ENCODE data around the gene DIDO1. TPM values are rescaled to one million over a fixed set of nuclear protein-coding genes. Genes with fewer than 3 reads are reported as not detected.

Gene DIDO1
- total and polyA plus RNA-seq, 2 of the 13 experiments (the other 11 are each of a cell fraction or from before 2014, with no cell fraction given), result 75.0 to 75.1 TPM

GRCh38 chr20:62968378-62969178 lies 42.3 kb upstream of the DIDO1 start (continued):
- TF ChIP-seq THYN1 (CRISPR knock-in tag; IDR thresholded peaks at IDR 0.05; ENCODE audit: borderline replicate concordance, low read depth), result no peak
- peak; percentile 100 for TF ChIP-seq FIP1L1 (IDR thresholded peaks at IDR 0.05; ENCODE audit: borderline replicate concordance, insufficient read depth, low read depth, low read length)
- no peak for TF ChIP-seq ATRX (CRISPR knock-in tag; IDR thresholded peaks at IDR 0.05; ENCODE audit: borderline replicate concordance)
- TF ChIP-seq NFIC (IDR thresholded peaks at IDR 0.05; ENCODE audit: low read length), result peak; percentile 44; the same call in 1 of the 2 replicates
- no peak for TF ChIP-seq DMTF1 (CRISPR knock-in tag; IDR thresholded peaks at IDR 0.05)
- TF ChIP-seq TP53 (CRISPR knock-in tag; conservative IDR thresholded peaks at IDR 0.05), result 0 out of 2 replicates have a peak, but pooled peaks have one; percentile 22
- no peak for TF ChIP-seq ZBTB3 (CRISPR knock-in tag; IDR thresholded peaks at IDR 0.05; ENCODE audit: borderline replicate concordance, low read depth)
- no peak for TF ChIP-seq ETS1 (CRISPR knock-in tag; IDR thresholded peaks at IDR 0.05)
- TF ChIP-seq ATF5 (CRISPR knock-in tag; IDR thresholded peaks at IDR 0.05; ENCODE audit: low read depth), result no peak; the same call in 1 of the 2 replicates
- TF ChIP-seq ZFP36L1 (CRISPR knock-in tag; IDR thresholded peaks at IDR 0.05), result no peak; the same call in 1 of the 2 replicates
- TF ChIP-seq MZF1 (CRISPR knock-in tag; IDR thresholded peaks at IDR 0.05; ENCODE audit: borderline replicate concordance), result no peak
- TF ChIP-seq MBD4 (IDR thresholded peaks at IDR 0.05; ENCODE audit: borderline replicate concordance, low read length), result no peak; the same call in none of the 2 replicates
- TF ChIP-seq THRA (CRISPR knock-in tag; IDR thresholded peaks at IDR 0.05; ENCODE audit: borderline replicate concordance), result 0 out of 2 replicates have a peak, but pooled peaks have one; percentile 2
- TF ChIP-seq PBX3 (CRISPR knock-in tag; IDR thresholded peaks at IDR 0.05; ENCODE audit: borderline replicate concordance), result peak; percentile 42; the same call in 1 of the 2 replicates
- TF ChIP-seq SPEN (CRISPR knock-in tag; IDR thresholded peaks at IDR 0.05; ENCODE audit: low read depth), result no peak
- no peak for TF ChIP-seq STAT6 (CRISPR knock-in tag; IDR thresholded peaks at IDR 0.05; ENCODE audit: borderline replicate concordance)
- TF ChIP-seq ZFP82 (CRISPR knock-in tag; IDR thresholded peaks at IDR 0.05; ENCODE audit: borderline replicate concordance), result no peak; the same call in 1 of the 2 replicates

Measured in HepG2 (cell line).